ENCODE results near the gene FOS. TPM values are rescaled to one million over a fixed set of nuclear protein-coding genes. Genes with fewer than 3 reads are reported as not detected.

FOS gene
- total and polyA plus RNA-seq, 2 of the 13 experiments (the other 11 are each of a cell fraction or from before 2014, with no cell fraction given): 15.9 to 24.2 TPM

- TF ChIP-seq RBM39 (IDR thresholded peaks at IDR 0.05; ENCODE audit: low read depth, low read length, poor library complexity, severe bottlenecking) (no peak), ZSCAN5A (CRISPR knock-in tag; IDR thresholded peaks at IDR 0.05; ENCODE audit: borderline replicate concordance) (no peak), NFE2L2 (IDR thresholded peaks at IDR 0.05; ENCODE audit: low read length) (no peak), ZHX1 (CRISPR knock-in tag; IDR thresholded peaks at IDR 0.05; ENCODE audit: low read depth) (no peak), DBP (CRISPR knock-in tag; IDR thresholded peaks at IDR 0.05; ENCODE audit: not compliant biosample characterization) (no peak), EP300 (IDR thresholded peaks at IDR 0.05; ENCODE audit: low read depth in 2 of 2, low read length in 2 of 2) (peak in 1 of 2 experiments; percentile 51; a peak in 2 of 4 replicates), EP300 (CRISPR knock-in tag; IDR thresholded peaks at IDR 0.05; ENCODE audit: borderline replicate concordance) (no peak), NRL (CRISPR knock-in tag; IDR thresholded peaks at IDR 0.05; ENCODE audit: borderline replicate concordance) (no peak), NCOA5 (CRISPR knock-in tag; IDR thresholded peaks at IDR 0.05) (no peak), AHDC1 (CRISPR knock-in tag; IDR thresholded peaks at IDR 0.05; ENCODE audit: borderline replicate concordance) (peak; percentile 77; the same call in 1 of the 2 replicates), ZKSCAN5 (CRISPR knock-in tag; IDR thresholded peaks at IDR 0.05) (no peak), ZXDC (CRISPR knock-in tag; IDR thresholded peaks at IDR 0.05) (no peak)
Observed at GRCh38 chr14:75328558-75329155, 50.0 kb downstream of the FOS start (continued).
